Measurements from ENCODE around the gene RALGAPB.

Gene RALGAPB

DNA sequence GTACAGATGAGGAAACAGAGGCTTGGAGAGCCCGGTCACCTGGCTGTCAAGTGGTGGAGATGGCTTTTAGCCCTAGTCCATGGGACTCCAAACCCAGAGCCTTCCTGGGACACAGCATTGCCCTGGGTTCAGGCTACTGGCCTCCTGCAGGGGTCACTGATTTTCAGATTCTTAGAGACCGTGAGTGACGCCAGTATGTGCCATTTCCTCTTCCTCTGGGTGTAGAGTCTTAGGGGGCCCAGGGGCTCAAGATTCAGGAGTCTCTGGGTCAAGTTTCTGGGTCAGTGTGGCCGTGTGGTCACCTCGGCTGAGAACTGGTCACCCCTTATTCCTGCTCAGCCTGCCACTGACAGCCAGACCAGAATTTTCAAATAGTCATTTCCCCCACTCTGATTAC lies 129.5 kb downstream of the RALGAPB start:
- no peaks in the 10 kb centered on the region for H3K9me2 ChIP-seq (replicated peaks; ENCODE audit: insufficient read depth, low read length)
- H4K20me1 ChIP-seq (ENCODE audit: low read depth, low read length) = no peaks in the 10 kb centered on the region
- no peak overlapping the region for H3K4me2 ChIP-seq (ENCODE audit: low read depth, low read length, poor library complexity, severe bottlenecking)
- no peak overlapping the region for H2AFZ ChIP-seq (ENCODE audit: low read depth, low read length, severe bottlenecking)
- no peak for TF ChIP-seq CTCF (IDR thresholded peaks at IDR 0.05; ENCODE audit: insufficient read depth, low read length, poor library complexity, severe bottlenecking)
- TF ChIP-seq EZH2phosphoT487 (conservative IDR thresholded peaks at IDR 0.05; ENCODE audit: low read length) = no peak
- no peaks in the 10 kb centered on the region for H3K9me3 ChIP-seq (ENCODE audit: insufficient read depth, low read length)
- no peak overlapping the region for H3K27ac ChIP-seq (ENCODE audit: low read depth, low read length)
- H3K79me2 ChIP-seq (ENCODE audit: insufficient read depth, low read length) = no peaks in the 10 kb centered on the region
- no peaks in the 10 kb centered on the region for H3K36me3 ChIP-seq (ENCODE audit: low read length)
- H3K27me3 ChIP-seq (ENCODE audit: low read length) = no peaks in the 10 kb centered on the region
- H3K4me3 ChIP-seq (ENCODE audit: insufficient read depth, low read length, poor library complexity, severe bottlenecking) = no peak overlapping the region
- H3F3A ChIP-seq (ENCODE audit: insufficient read depth) = no peaks in the 10 kb centered on the region
- no peak overlapping the region for H3K9ac ChIP-seq (ENCODE audit: low read length)

GRCh38 chr20:38603286-38603685 lies 130.6 kb downstream of the RALGAPB start:
- Histone ChIP-seq H3K9me3 (ENCODE audit: insufficient read depth, low read length) (no peaks in the 10 kb centered on the region), H3K4me3 (ENCODE audit: insufficient read depth, low read length, poor library complexity, severe bottlenecking) (no peak overlapping the region), H3K36me3 (ENCODE audit: low read length) (no peaks in the 10 kb centered on the region), H3K79me2 (ENCODE audit: insufficient read depth, low read length) (no peaks in the 10 kb centered on the region), H2AFZ (ENCODE audit: low read depth, low read length, severe bottlenecking) (no peak overlapping the region), H3K27me3 (ENCODE audit: low read length) (no peaks in the 10 kb centered on the region), H3F3A (ENCODE audit: insufficient read depth) (no peaks in the 10 kb centered on the region), H3K4me2 (ENCODE audit: low read depth, low read length, poor library complexity, severe bottlenecking) (no peak overlapping the region), H3K9me2 (replicated peaks; ENCODE audit: insufficient read depth, low read length) (no peaks in the 10 kb centered on the region), H3K27ac (ENCODE audit: low read depth, low read length) (no peak overlapping the region), H4K20me1 (ENCODE audit: low read depth, low read length) (no peaks in the 10 kb centered on the region), H3K9ac (ENCODE audit: low read length) (no peak overlapping the region)
- TF ChIP-seq CTCF (IDR thresholded peaks at IDR 0.05; ENCODE audit: insufficient read depth, low read length, poor library complexity, severe bottlenecking) (no peak), EZH2phosphoT487 (conservative IDR thresholded peaks at IDR 0.05; ENCODE audit: low read length) (no peak)

GRCh38 chr20:38604873-38605303 lies 132.2 kb downstream of the RALGAPB start:
- Histone ChIP-seq H3F3A (ENCODE audit: insufficient read depth) (no peaks in the 10 kb centered on the region), H2AFZ (ENCODE audit: low read depth, low read length, severe bottlenecking) (no peak overlapping the region), H3K9me2 (replicated peaks; ENCODE audit: insufficient read depth, low read length) (no peaks in the 10 kb centered on the region), H3K4me2 (ENCODE audit: low read depth, low read length, poor library complexity, severe bottlenecking) (no peak overlapping the region), H3K9me3 (ENCODE audit: insufficient read depth, low read length) (no peaks in the 10 kb centered on the region), H3K27ac (ENCODE audit: low read depth, low read length) (no peak overlapping the region), H3K27me3 (ENCODE audit: low read length) (no peaks in the 10 kb centered on the region), H3K9ac (ENCODE audit: low read length) (no peak overlapping the region), H3K79me2 (ENCODE audit: insufficient read depth, low read length) (no peaks in the 10 kb centered on the region), H3K36me3 (ENCODE audit: low read length) (no peaks in the 10 kb centered on the region), H3K4me3 (ENCODE audit: insufficient read depth, low read length, poor library complexity, severe bottlenecking) (no peak overlapping the region), H4K20me1 (ENCODE audit: low read depth, low read length) (no peaks in the 10 kb centered on the region)
- no peak for TF ChIP-seq EZH2phosphoT487 (conservative IDR thresholded peaks at IDR 0.05; ENCODE audit: low read length)

DNA sequence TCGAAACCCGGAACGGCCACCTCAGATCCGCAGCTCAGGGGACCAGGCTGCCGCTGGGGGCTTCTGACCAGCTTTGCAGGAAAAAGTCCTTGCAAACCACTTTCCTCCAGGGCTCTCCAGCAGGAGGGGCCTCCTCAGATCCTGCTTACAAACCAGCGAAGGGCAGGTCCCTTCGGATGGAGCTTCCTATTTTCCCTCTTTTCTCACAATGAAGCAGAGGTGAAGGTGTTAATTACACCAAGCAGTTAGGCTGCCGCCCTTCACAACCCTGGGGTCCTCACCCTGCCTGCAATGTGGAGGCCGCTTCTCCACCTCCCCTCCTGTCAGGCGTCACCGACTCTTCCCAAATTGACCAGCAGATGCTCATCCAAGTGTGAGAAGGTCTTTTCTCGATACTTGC lies 134.7 kb downstream of the RALGAPB start:
- no peaks in the 10 kb centered on the region for H3K9me2 ChIP-seq (replicated peaks; ENCODE audit: insufficient read depth, low read length)
- H3K4me3 ChIP-seq (ENCODE audit: insufficient read depth, low read length, poor library complexity, severe bottlenecking) = no peak overlapping the region
- H3K79me2 ChIP-seq (ENCODE audit: insufficient read depth, low read length) = no peaks in the 10 kb centered on the region
- no peak for TF ChIP-seq EZH2phosphoT487 (conservative IDR thresholded peaks at IDR 0.05; ENCODE audit: low read length)
- no peak for TF ChIP-seq CTCF (IDR thresholded peaks at IDR 0.05; ENCODE audit: insufficient read depth, low read length, poor library complexity, severe bottlenecking)
- H4K20me1 ChIP-seq (ENCODE audit: low read depth, low read length) = no peaks in the 10 kb centered on the region
- H3K4me2 ChIP-seq (ENCODE audit: low read depth, low read length, poor library complexity, severe bottlenecking) = no peak overlapping the region
- H3K27ac ChIP-seq (ENCODE audit: low read depth, low read length) = no peak overlapping the region
- H3K9ac ChIP-seq (ENCODE audit: low read length) = no peak overlapping the region
- no peaks in the 10 kb centered on the region for H3K36me3 ChIP-seq (ENCODE audit: low read length)
- H2AFZ ChIP-seq (ENCODE audit: low read depth, low read length, severe bottlenecking) = no peak overlapping the region
- no peaks in the 10 kb centered on the region for H3K9me3 ChIP-seq (ENCODE audit: insufficient read depth, low read length)
- no peaks in the 10 kb centered on the region for H3F3A ChIP-seq (ENCODE audit: insufficient read depth)
- H3K27me3 ChIP-seq (ENCODE audit: low read length) = no peaks in the 10 kb centered on the region
